GM12801 (cell line): ENCODE results near the gene ECE2.

ENCODE experiments used
- TF ChIP-seq, protein P1 (sequence below): IDR thresholded peaks from one replicate; pipeline ENCODE4 v1.5.1; 2011; ENCODE audit warnings: control low read depth; ENCODE audit not compliant: insufficient read length; ENCODE audit errors: extremely low read depth

The ECE2 gene

GRCh38 chr3:184320104-184320445 is 44.3 kb downstream of the ECE2 start:
- TF ChIP-seq, protein P1, sequence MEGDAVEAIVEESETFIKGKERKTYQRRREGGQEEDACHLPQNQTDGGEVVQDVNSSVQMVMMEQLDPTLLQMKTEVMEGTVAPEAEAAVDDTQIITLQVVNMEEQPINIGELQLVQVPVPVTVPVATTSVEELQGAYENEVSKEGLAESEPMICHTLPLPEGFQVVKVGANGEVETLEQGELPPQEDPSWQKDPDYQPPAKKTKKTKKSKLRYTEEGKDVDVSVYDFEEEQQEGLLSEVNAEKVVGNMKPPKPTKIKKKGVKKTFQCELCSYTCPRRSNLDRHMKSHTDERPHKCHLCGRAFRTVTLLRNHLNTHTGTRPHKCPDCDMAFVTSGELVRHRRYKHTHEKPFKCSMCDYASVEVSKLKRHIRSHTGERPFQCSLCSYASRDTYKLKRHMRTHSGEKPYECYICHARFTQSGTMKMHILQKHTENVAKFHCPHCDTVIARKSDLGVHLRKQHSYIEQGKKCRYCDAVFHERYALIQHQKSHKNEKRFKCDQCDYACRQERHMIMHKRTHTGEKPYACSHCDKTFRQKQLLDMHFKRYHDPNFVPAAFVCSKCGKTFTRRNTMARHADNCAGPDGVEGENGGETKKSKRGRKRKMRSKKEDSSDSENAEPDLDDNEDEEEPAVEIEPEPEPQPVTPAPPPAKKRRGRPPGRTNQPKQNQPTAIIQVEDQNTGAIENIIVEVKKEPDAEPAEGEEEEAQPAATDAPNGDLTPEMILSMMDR: no peak

DNA sequence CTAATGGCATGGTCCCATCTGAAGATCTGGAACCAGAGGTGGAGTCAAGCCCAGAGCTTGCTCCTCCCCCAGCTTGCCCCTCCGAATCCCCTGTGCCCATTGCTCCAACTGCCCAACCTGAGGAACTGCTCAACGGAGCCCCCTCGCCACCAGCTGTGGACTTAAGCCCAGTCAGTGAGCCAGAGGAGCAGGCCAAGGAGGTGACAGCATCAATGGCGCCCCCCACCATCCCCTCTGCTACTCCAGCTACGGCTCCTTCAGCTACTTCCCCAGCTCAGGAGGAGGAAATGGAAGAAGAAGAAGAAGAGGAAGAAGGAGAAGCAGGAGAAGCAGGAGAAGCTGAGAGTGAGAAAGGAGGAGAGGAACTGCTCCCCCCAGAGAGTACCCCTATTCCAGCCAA is 45.8 kb downstream of the ECE2 start:
- TF ChIP-seq, protein P1: no peak

DNA sequence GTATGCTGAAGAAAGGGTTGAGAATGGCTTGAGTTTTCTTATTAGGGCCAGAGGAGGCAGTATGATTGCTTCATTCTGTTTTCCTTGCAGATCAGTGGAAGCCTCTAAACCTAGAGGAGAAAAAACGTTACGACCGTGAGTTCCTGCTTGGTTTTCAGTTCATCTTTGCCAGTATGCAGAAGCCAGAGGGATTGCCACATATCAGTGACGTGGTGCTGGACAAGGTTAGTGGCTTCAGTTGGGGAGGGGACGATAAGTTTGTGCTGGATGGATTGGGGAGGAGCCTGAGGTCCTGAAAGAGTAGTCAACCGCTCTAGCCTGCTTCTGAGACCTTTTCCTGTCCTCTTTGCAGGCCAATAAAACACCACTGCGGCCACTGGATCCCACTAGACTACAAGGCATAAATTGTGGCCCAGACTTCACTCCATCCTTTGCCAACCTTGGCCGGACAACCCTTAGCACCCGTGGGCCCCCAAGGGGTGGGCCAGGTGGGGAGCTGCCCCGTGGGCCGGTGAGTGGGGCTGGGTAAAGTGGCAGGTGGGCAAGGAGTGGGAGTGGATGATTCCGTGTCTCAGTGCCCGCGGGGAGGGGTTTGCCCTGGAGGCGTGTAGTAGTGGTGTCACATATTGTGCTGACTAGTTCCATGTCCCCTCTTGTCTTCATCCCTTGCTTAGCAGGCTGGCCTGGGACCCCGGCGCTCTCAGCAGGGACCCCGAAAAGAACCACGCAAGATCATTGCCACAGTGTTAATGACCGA is 47.1 kb downstream of the ECE2 start:
- TF ChIP-seq, protein P1: no peak

GRCh38 chr3:184323696-184324095 is 47.9 kb downstream of the ECE2 start:
- TF ChIP-seq, protein P1: no peak

DNA sequence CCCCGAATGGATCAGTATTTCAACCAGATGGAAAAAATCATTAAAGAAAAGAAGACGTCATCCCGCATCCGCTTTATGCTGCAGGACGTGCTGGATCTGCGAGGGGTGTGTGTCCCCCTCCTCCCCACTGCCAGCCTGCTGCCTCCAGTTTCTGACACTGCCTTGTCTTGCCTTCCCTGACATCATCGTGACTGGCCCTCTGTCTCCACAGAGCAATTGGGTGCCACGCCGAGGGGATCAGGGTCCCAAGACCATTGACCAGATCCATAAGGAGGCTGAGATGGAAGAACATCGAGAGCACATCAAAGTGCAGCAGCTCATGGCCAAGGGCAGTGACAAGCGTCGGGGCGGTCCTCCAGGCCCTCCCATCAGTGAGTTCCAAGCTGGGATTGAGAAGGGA is 49.4 kb downstream of the ECE2 start:
- TF ChIP-seq, protein P1: no peak

DNA sequence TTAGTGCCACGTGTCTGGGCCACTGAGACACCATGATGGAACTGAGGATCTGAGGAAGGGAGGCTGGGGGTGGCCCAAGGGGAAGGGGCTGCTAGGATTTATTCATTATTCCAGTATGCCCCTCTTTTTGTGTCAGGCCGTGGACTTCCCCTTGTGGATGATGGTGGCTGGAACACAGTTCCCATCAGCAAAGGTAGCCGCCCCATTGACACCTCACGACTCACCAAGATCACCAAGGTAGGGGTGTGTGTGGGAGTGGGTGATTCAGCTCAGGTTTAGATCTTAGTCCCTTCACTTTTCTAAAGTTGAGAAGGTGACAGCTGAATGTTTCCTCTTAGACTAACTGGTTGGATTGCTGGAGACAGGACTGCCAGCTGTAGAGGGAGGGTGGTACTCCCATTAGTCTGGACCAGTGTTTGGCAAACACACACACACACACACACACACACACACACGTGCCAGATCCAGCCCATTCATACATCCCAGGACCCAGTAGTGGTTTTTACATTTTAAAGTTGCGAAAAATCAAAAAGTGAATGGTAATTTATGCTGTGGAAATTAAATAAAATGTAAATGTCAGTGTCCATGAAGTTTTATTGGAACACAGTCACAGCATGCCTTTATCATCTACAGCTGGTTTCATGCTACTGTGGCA is 50.0 kb downstream of the ECE2 start:
- TF ChIP-seq, protein P1: no peak

GRCh38 chr3:184327171-184327570 is 51.3 kb downstream of the ECE2 start:
- TF ChIP-seq, protein P1: no peak
